Measurements from ENCODE around the gene HAUS8. TPM values are rescaled to one million over a fixed set of nuclear protein-coding genes. Genes with fewer than 3 reads are reported as not detected.

HAUS8 gene
- total and polyA plus RNA-seq, 2 of the 8 experiments (the other 6 are each of a cell fraction or from before 2014, with no cell fraction given) = 18.4 to 23.2 TPM

GRCh38 chr19:17097593-17098126, 22.4 kb upstream of the HAUS8 start:
- Histone ChIP-seq H3K9ac (replicated peaks in 1 of 4; ENCODE audit: extremely low read depth in 1 of 4, low read depth in 3 of 4, low read length in 3 of 4) (no peak overlapping the region), H3K4ac (replicated peaks; ENCODE audit: insufficient read length, low read depth, low read length) (no peak overlapping the region), H3K27ac (ENCODE audit: low read depth, low read length) (no peak overlapping the region), H3K36me3 (ENCODE audit: control insufficient read depth in 2 of 4, insufficient read depth in 4 of 4, low read length in 3 of 4) (peaks cover 5 to 13% (median 7%) of the 10 kb centered on the region in 4 experiments; a peak in 7 of 8 replicates), H2BK15ac (ENCODE audit: low read length) (no peak overlapping the region), H2BK20ac (ENCODE audit: low read length) (no peak overlapping the region), H2BK120ac (replicated peaks; ENCODE audit: low read depth, low read length) (no peak overlapping the region), H3K23me2 (ENCODE audit: low read depth, low read length) (no peaks in the 10 kb centered on the region), H3K4me2 (ENCODE audit: insufficient read depth in 1 of 2, low read depth in 2 of 2, low read length in 2 of 2) (no peak overlapping the region), H2BK12ac (ENCODE audit: low read depth, low read length) (no peak overlapping the region), H3K79me1 (ENCODE audit: low read depth, low read length) (peaks cover 16% of the 10 kb centered on the region), H2AK5ac (ENCODE audit: low read depth, low read length) (no peak overlapping the region), H3K79me2 (ENCODE audit: control insufficient read depth in 1 of 2, insufficient read depth in 2 of 2, low read length in 2 of 2) (peaks cover 0 to 27% of the 10 kb centered on the region in 2 experiments; a peak in 3 of 4 replicates), H4K8ac (ENCODE audit: extremely low read depth, insufficient read depth, low read length) (no peak overlapping the region), H2AFZ (ENCODE audit: low read length) (no peak overlapping the region), H2BK5ac (ENCODE audit: low read depth, low read length) (no peak overlapping the region), H4K20me1 (replicated peaks in 1 of 2; ENCODE audit: control insufficient read depth in 1 of 2, insufficient read depth in 2 of 2, low read length in 2 of 2) (peaks cover 0 to 4% of the 10 kb centered on the region in 2 experiments), H3K27me3 (replicated peaks in 1 of 4; ENCODE audit: control insufficient read depth in 3 of 4, extremely low read depth in 1 of 4, insufficient read depth in 3 of 4, low read length in 3 of 4) (no peaks in the 10 kb centered on the region), H3K23ac (ENCODE audit: insufficient read length) (no peak overlapping the region), H3K9me3 (ENCODE audit: insufficient read depth in 2 of 2, low read depth in 1 of 2, low read length in 1 of 2) (peaks cover 7 to 10% of the 10 kb centered on the region in 2 experiments; a peak in 3 of 4 replicates), H3K14ac (ENCODE audit: insufficient read length) (no peak overlapping the region), H3K18ac (ENCODE audit: extremely low read depth, low read length) (no peak overlapping the region), H3K4me3 (ENCODE audit: extremely low read depth in 1 of 4, insufficient read depth in 2 of 4, low read depth in 3 of 4, low read length in 4 of 4) (no peak overlapping the region), H3K4me1 (replicated peaks in 1 of 4; ENCODE audit: control insufficient read depth in 3 of 4, insufficient read depth in 4 of 4, low read length in 3 of 4) (0 out of 7 replicates have a peak, but pooled peaks cover 0 to 2% (median 0%) of the 10 kb centered on the region in 4 experiments), H4K91ac (replicated peaks; ENCODE audit: insufficient read length, low read length) (no peak overlapping the region), H4K5ac (ENCODE audit: insufficient read length, low read depth, low read length) (no peak overlapping the region), H3K56ac (replicated peaks; ENCODE audit: insufficient read length, low read depth, low read length) (no peak overlapping the region)
- POLR2A ChIA-PET (ENCODE audit: partially characterized antibody) = no interaction called here
- TF ChIP-seq KDM1A (IDR thresholded peaks at IDR 0.05; ENCODE audit: borderline replicate concordance, low read length) (no peak), CREB1 (IDR thresholded peaks at IDR 0.05) (no peak), FOSL1 (IDR thresholded peaks at IDR 0.05; ENCODE audit: insufficient read depth, low read depth, low read length) (no peak), EP300 (IDR thresholded peaks at IDR 0.05; ENCODE audit: borderline replicate concordance in 1 of 2, low read depth in 2 of 2, low read length in 2 of 2) (no peak), TBP (IDR thresholded peaks at IDR 0.05; ENCODE audit: low read depth, low read length) (no peak), SAP30 (IDR thresholded peaks at IDR 0.05; ENCODE audit: insufficient read depth, insufficient replicate concordance, low read length) (no peak), POLR2A (IDR thresholded peaks at IDR 0.05; ENCODE audit: control extremely low read depth in 1 of 2, low read depth in 2 of 2, low read length in 2 of 2) (no peak), TAF1 (IDR thresholded peaks at IDR 0.05; ENCODE audit: low read depth, low read length) (no peak), MAFK (IDR thresholded peaks at IDR 0.05; ENCODE audit: low read depth, low read length) (peak; percentile 81), BACH1 (IDR thresholded peaks at IDR 0.05; ENCODE audit: low read length) (peak; percentile 90), BCL11A (IDR thresholded peaks at IDR 0.05; ENCODE audit: low read depth in 2 of 2, low read length in 2 of 2) (no peak), E2F6 (IDR thresholded peaks at IDR 0.05) (no peak)
- TF ChIP-seq, protein P1, sequence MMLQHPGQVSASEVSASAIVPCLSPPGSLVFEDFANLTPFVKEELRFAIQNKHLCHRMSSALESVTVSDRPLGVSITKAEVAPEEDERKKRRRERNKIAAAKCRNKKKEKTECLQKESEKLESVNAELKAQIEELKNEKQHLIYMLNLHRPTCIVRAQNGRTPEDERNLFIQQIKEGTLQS (IDR thresholded peaks at IDR 0.05; ENCODE audit: insufficient read depth, low read depth, low read length) = no peak
- DNase-seq (ENCODE audit: low read depth in 1 of 2, low spot score in 2 of 2) (no peak), FAIRE-seq (no peak)
- CTCF ChIA-PET (ENCODE audit: partially characterized antibody) = interaction anchor here (1.7 kb wide), 1 partner anchor 8 kb away, joined by 4 read pairs; no protein-coding TSS in a partner anchor
- 87% methylated on average over 8 of the region's 8 CpGs; no CpG with 5 or more reads in 1 of the 2 experiments for WGBS, 2 experiments (ENCODE audit: extremely low coverage in 1 of 2, insufficient coverage in 1 of 2, insufficient read length in 1 of 2, insufficient replicate concordance in 2 of 2, low coverage in 1 of 2, low lambda C conversion rate in 2 of 2, missing lambda C conversion rate in 1 of 2)

Data from H1 (cell line).